Adrenal gland (tissue), 12 donors: ENCODE data around the gene ATOSA. TPM values are rescaled to one million over a fixed set of nuclear protein-coding genes. Genes with fewer than 3 reads are reported as not detected.
A peak's percentile ranks its signal among the peaks of the same experiment; 100 is the strongest.

Experiments used
- DNase-seq, 7 donors: peaks; one replicate each; pipeline ENCODE4 v3.0.0-alpha.2; 2019 to 2020
- H3K27ac ChIP-seq, 5 donors: fragments of 200-600 bp; sonication (generic) in 4 of 5; 1 replicate in 3 of 5; 2 replicates in 2 of 5; pipeline versions ENCODE4 v1.5.1 to v1.8.0; 2016 to 2020; ENCODE audit warnings: mild to moderate bottlenecking in 1 of 5
- H3K27me3 ChIP-seq: fragments of 200-600 bp; 2 replicates; pipeline ENCODE4 v1.8.0; 2021
- H3K36me3 ChIP-seq, 2 donors: fragments of 200-600 bp; replicated peaks in 1 of 2; 1 replicate in 1 of 2; 2 replicates in 1 of 2; pipeline versions ENCODE4 v1.5.1 to v1.8.0; 2018 to 2022
- H3K4me1 ChIP-seq, 2 donors: fragments of 200-600 bp; replicated peaks in 1 of 2; 1 replicate in 1 of 2; 2 replicates in 1 of 2; pipeline versions ENCODE4 v1.5.1 to v1.8.0; 2018 to 2021
- H3K4me3 ChIP-seq, 4 donors: fragments of 200-600 bp; sonication (generic) in 3 of 4; one replicate each; pipeline ENCODE4 v1.5.1; 2016 to 2018
- H3K9me3 ChIP-seq, 3 donors: fragments of 200-600 bp; sonication (generic) in 1 of 3; replicated peaks in 1 of 3; 1 replicate in 2 of 3; 2 replicates in 1 of 3; pipeline versions ENCODE4 v1.5.1 to v1.8.0; 2016 to 2021
- CTCF ChIP-seq, 6 experiments: fragments of 450-650 bp in 4 of 6; fragments of 200-600 bp in 2 of 6; sonication (generic) in 1 of 6; IDR thresholded peaks; 1 replicate in 5 of 6; 2 replicates in 1 of 6; pipeline versions ENCODE4 v1.5.1 to v1.8.0; 2016 to 2021; ENCODE audit warnings: antibody characterized with exemption in 6 of 6, mild to moderate bottlenecking in 2 of 6, moderate library complexity in 1 of 6
- POLR2A ChIP-seq, 2 donors: fragments of 450-650 bp; IDR thresholded peaks; one replicate each; pipeline ENCODE4 v1.6.1; 2017; ENCODE audit warnings: antibody characterized with exemption in 2 of 2, mild to moderate bottlenecking in 2 of 2, moderate library complexity in 1 of 2
- WGBS, 4 donors: extraction: QIAGEN DNeasy Blood & Tissue Kit in 2 of 4; methylation state at CpG; one replicate each; pipeline versions ENCODE4 v1.1.5 to v1.1.7; 2013 to 2017; 5-methylcytosine and 5-hydroxymethylcytosine counted together
- intact Hi-C, 2 donors: fragments of 100-400 bp; cut with DNase I; formaldehyde crosslinking; loops; one replicate each; pipeline versions ENCODE4 v1.14.1 to v1.15.0; 2022 to 2023
- polyA plus RNA-seq, 3 donors: library from polyadenylated mRNA; stranded (reverse); fragments of 200-250 nt in 2 of 3; fragments of 350-450 nt in 1 of 3; fragmentation: Illumina TruSeq in 1 of 3; extraction: RNeasy Lipid Tissue Mini Kit (QIAGEN cat#74804) in 1 of 3; gene quantifications; one replicate each; pipeline ENCODE4 v1.2.3, GENCODE V29; 2013 to 2014
- total RNA-seq, 9 donors: library from RNA; depleted of rRNA in 4 of 9; stranded (reverse); fragments of >200 nt in 4 of 9; fragments of 120-200 nt in 1 of 9; fragmentation: NEBNext Ultra II Directional in 1 of 9; extraction: Animal tissue kit (Norgen Biotek cat#: 25700) in 1 of 9; gene quantifications; one replicate each; pipeline versions ENCODE4 v1.1.0 to v1.2.4, GENCODE V29; 2013 to 2023
- donor health status: healthy with polysubstance abuse.
- donor health status: Bipolar disorder and iron deficiency.
- donor health status: DM: yes; HTN: yes; CAD: no.
- donor health status: DM: no; HTN: no; CAD: no.
- donor health status: DM: no; HTN: no; CAD: no.
- donor health status: DM: yes; HTN: yes; CAD: no.

ATOSA gene
- total and polyA plus RNA-seq, 12 donors = 26.0 to 128 (median 53.8) TPM

GRCh38 chr15:52681441-52681840, 2.3 kb upstream of the ATOSA start:
- peaks cover 6 to 22% of the 10 kb centered on the region in 2 donors for H3K4me1 ChIP-seq
- TF ChIP-seq CTCF (IDR thresholded peaks at IDR 0.05) = no peak
- TF ChIP-seq POLR2A (IDR thresholded peaks at IDR 0.05) = no peak
- H3K27me3 ChIP-seq = no peaks in the 10 kb centered on the region
- no peak overlapping the region for H3K4me3 ChIP-seq
- DNase-seq = no peak
- 92 to 97% (median 95%) methylated on average over 3 of the region's 3 CpGs for WGBS, 4 donors
- no peaks in the 10 kb centered on the region for H3K9me3 ChIP-seq
- intact Hi-C loops = no loop called here
- peaks cover 0 to 2% of the 10 kb centered on the region in 2 donors for H3K36me3 ChIP-seq
- H3K27ac ChIP-seq = no peak overlapping the region

GRCh38 chr15:52680761-52681160, 1.6 kb upstream of the ATOSA start:
- intact Hi-C loops = no loop called here
- no peak for TF ChIP-seq POLR2A (IDR thresholded peaks at IDR 0.05)
- TF ChIP-seq CTCF (IDR thresholded peaks at IDR 0.05) = no peak
- DNase-seq = no peak
- Histone ChIP-seq H3K27me3 (no peaks in the 10 kb centered on the region), H3K4me3 (peak overlapping the region in 1 of 4 donors; percentile 94), H3K36me3 (peaks cover 0 to 9% of the 10 kb centered on the region in 2 donors), H3K27ac (peak overlapping the region in 2 of 5 donors; percentile 94 to 96), H3K4me1 (peaks cover 9 to 29% of the 10 kb centered on the region in 2 donors), H3K9me3 (no peaks in the 10 kb centered on the region)

- Histone ChIP-seq H3K4me1 (peaks cover 14 to 37% of the 10 kb centered on the region in 2 donors), H3K36me3 (peaks cover 0 to 13% of the 10 kb centered on the region in 2 donors), H3K9me3 (no peaks in the 10 kb centered on the region), H3K27ac (peak overlapping the region in 4 of 5 donors; percentile 86 to 98 (median 95)), H3K27me3 (no peaks in the 10 kb centered on the region), H3K4me3 (peak overlapping the region in 2 of 4 donors; percentile 73 to 94)
- DNase-seq = no peak
- WGBS, 4 donors = 24 to 46% (median 29%) methylated on average over 3 of the region's 3 CpGs
- intact Hi-C loops = no loop called here
- TF ChIP-seq CTCF (IDR thresholded peaks at IDR 0.05) = no peak
- TF ChIP-seq POLR2A (IDR thresholded peaks at IDR 0.05) = no peak
Observed at GRCh38 chr15:52680041-52680391, 828 bp upstream of the ATOSA start.

GRCh38 chr15:52678468-52679231, 538 bp downstream of the ATOSA start:
- WGBS, 4 donors = 0 to 1% (median 1%) methylated on average over 32 to 70 of the region's 70 CpGs
- H3K27ac ChIP-seq = peak overlapping the region; percentile 86 to 98 (median 94)
- intact Hi-C loops = loop anchor here in 1 of 2 donors (10.0 kb wide), 1 partner anchor 54 kb away; no protein-coding TSS in a partner anchor
- H3K27me3 ChIP-seq = no peaks in the 10 kb centered on the region
- H3K4me1 ChIP-seq = peaks cover 24 to 50% of the 10 kb centered on the region in 2 donors
- TF ChIP-seq POLR2A (IDR thresholded peaks at IDR 0.05) (no peak), CTCF (IDR thresholded peaks at IDR 0.05) (peak in 1 of 6 experiments; percentile 7)
- H3K9me3 ChIP-seq = no peaks in the 10 kb centered on the region
- peak overlapping the region; percentile 30 to 94 (median 74) for H3K4me3 ChIP-seq
- peak; percentile 68 to 77 (median 72) for DNase-seq
- peaks cover 0 to 17% of the 10 kb centered on the region in 2 donors for H3K36me3 ChIP-seq
